HL-60 (cell line): ENCODE measurements around the gene DCDC1.

Experiments
- CTCF ChIP-seq: IDR thresholded peaks from one replicate; pipeline ENCODE4 v1.5.1; 2011; ENCODE audit warnings: low read length, control low read depth, inconsistent platforms; ENCODE audit not compliant: insufficient read depth
- POLR2AphosphoS5 ChIP-seq: IDR thresholded peaks from 2 replicates; pipeline ENCODE4 v1.6.1; 2012; ENCODE audit warnings: low read depth
- REST ChIP-seq: IDR thresholded peaks from 2 replicates; pipeline ENCODE4 v1.6.1; 2012; ENCODE audit warnings: low read depth; ENCODE audit not compliant: insufficient replicate concordance

GRCh38 chr11:31150011-31150410 lies 219.5 kb downstream of the DCDC1 start:
- TF ChIP-seq CTCF (no peak), REST (no peak), POLR2AphosphoS5 (no peak)
